GM21390 (cell line): ENCODE data around the gene PLXDC1.
A peak's percentile ranks its signal among the peaks of the same experiment; 100 is the strongest.
"Not testable (repeated sequence)": the region's sequence is repeated elsewhere in the genome, so short reads cannot be mapped to it uniquely, and the experiment has no call there.

Experiments
- ATAC-seq: cut with Tn5 transposase; IDR thresholded peaks from one replicate; pipeline ENCODE4 v1.9.1; 2021; ENCODE audit not compliant: unreplicated experiment

Gene PLXDC1

DNA sequence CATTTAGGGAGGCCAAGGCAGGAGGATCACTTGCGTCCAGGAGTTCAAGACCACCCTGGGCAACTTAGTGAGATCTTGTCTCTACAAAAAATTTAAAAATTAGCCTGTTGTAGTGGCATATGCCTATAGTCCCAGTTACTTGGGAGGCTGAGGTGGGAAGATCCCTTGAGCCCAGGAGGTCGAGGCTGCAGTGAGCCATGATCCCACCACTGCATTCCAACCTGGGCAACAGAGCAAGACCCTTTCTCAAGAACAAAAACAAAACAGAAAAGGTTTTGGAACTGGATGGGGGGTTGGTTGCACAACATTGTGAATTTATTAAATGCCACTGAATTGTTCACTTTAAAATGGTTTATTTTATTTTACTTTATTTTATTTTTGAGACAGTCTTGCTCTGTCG is 21.2 kb downstream of the PLXDC1 start:
- ATAC-seq, result no peak

DNA sequence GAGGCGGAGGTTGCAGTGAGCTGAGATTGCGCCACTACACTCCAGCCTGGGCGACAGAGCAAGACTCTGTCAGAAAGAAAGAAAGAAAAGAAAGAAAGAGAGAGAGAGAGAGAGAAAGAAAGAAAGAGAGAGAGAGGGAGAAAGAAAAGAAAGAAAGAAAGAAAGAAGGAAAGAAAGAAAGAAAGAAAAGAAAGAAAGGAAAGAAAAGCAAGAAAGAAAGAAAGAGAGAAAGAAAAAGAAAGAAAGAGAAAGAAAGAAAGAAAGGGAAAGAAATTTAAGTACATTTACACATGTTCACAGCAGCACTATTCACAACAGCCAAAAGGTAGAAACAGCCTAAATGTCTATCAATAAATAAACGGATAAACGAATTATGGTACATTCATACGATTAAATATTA is 21.9 kb downstream of the PLXDC1 start:
- not testable (repeated sequence) for ATAC-seq

- ATAC-seq, result no peak
Measured at GRCh38 chr17:39126436-39126835, 25.0 kb downstream of the PLXDC1 start.

- no peak for ATAC-seq
Measured at GRCh38 chr17:39125143-39125875, 26.1 kb downstream of the PLXDC1 start.

- ATAC-seq, result no peak
Measured at GRCh38 chr17:39123627-39124026, 27.8 kb downstream of the PLXDC1 start.

GRCh38 chr17:39122991-39123390 is 28.4 kb downstream of the PLXDC1 start:
- ATAC-seq, result no peak

- not testable (repeated sequence) for ATAC-seq
Measured at GRCh38 chr17:39121919-39122318, 29.5 kb downstream of the PLXDC1 start.

GRCh38 chr17:39118674-39119419 is 32.6 kb downstream of the PLXDC1 start:
- peak; percentile 67 for ATAC-seq

- ATAC-seq, result no peak
Measured at GRCh38 chr17:39116224-39116623, 35.2 kb downstream of the PLXDC1 start.

DNA sequence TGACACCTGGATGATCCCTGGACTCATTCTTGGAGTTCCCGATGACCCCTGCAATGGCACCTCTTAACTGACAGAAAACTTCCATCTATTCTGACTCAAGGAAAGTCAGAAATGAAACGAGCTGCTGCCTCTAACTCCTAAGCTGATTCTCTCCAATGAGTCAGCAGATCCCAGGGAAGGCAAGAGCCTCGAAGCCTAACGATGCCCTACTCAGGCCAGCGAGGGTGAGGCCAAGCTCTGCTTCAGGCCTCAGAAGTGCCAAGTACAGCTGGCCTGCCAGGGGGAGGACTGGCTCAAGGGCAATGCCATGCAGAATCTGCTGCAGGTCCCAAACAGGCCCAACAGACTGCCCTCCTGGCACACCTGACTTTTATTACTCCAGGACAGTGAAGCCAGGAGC is 36.3 kb downstream of the PLXDC1 start:
- ATAC-seq, result no peak

DNA sequence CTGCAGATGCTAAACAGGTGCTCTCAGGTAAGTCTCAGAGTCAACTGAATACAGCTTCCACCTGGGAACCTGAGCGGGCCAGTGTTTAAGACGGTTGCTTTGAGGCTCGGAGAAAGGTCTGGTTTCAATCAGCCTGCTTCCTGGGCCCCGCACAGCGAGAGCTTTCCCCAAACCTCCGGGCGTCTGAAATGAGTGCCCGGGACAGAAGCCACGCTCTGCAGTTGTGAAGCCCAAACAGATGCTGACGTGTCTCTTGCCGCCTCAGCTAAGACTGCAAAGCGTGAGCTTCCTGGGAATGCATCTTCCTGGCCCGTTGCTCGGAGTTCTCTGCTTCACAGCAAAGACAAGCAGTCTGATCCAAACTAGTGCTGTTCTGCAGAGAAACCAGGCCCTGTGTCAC is 36.7 kb downstream of the PLXDC1 start:
- no peak for ATAC-seq

DNA sequence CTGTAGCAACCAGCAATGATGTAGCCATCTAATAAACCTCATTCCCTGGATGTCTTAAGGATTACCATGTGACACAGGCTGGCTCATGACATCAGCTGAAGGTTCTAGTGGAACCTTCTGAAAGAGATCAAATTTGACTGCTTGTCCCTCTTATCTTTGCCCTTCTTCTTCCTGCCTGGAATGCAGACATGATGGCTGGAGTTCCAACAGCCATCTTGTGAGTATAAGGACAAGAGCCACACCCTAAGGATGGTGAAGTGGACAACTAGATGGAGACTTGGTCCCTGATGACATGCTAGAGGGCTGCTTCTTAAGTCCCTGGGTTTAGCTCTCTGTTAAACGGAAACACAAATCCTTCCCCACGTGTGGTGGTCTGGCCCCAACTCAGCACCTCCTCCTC is 37.6 kb downstream of the PLXDC1 start:
- no peak for ATAC-seq

DNA sequence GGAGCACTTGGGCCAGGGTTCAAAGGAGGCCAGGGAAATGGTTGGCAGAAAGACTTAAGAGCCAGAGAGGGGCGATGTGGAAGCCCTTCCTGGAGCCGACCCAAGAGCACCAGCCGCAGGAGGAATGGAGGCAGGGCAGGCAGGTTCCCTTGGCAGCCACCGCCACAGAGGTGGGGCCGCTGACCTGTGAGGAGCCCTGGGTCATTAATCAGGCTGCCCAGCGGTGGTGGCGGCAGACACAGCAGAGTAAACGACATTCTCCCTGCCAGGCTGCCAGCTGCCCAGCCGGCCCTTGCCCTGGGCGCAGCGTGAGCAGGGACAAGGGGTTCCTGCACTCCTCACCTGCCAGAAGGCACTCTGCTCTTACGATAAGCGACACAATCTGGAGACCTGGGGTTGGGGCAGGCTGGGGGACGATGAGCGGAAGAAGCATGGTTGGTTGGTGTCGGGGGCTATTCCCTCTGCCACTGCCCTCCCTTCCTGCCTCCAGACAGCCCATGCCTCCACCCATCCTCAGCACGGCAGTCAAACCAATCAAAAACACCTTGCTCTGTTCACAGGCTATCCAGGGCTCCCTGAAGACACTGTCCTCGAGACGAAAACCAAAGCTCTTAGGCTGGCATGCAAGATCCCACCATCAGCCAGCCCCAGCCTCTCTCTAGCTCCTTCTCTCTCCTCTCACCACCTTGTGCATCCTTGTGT is 40.9 kb downstream of the PLXDC1 start:
- no peak for ATAC-seq

- ATAC-seq, result no peak
Measured at GRCh38 chr17:39108461-39109375, 42.7 kb downstream of the PLXDC1 start.

- ATAC-seq, result no peak
Measured at GRCh38 chr17:39107973-39108372, 43.5 kb downstream of the PLXDC1 start.

GRCh38 chr17:39107155-39107554 is 44.3 kb downstream of the PLXDC1 start:
- ATAC-seq, result no peak

DNA sequence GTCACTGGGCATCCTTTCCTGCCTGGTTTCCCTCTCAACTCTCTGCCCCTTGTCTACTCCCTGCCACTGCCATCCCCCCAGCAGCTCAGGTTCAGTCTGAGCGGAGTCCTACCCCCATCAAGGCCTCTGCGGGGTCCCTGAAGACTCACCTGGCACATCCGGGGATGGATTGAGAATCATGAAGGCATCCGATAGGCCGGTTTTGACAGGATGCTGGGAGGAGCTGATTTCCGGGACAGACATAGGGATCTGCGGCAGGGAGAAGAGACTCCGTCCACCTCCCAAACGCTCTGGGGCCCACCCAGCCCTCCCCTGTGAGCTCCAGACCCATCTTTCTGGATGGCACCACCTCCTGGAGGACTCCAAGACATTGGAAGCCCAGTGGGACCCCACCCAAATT is 45.7 kb downstream of the PLXDC1 start:
- ATAC-seq, result no peak

DNA sequence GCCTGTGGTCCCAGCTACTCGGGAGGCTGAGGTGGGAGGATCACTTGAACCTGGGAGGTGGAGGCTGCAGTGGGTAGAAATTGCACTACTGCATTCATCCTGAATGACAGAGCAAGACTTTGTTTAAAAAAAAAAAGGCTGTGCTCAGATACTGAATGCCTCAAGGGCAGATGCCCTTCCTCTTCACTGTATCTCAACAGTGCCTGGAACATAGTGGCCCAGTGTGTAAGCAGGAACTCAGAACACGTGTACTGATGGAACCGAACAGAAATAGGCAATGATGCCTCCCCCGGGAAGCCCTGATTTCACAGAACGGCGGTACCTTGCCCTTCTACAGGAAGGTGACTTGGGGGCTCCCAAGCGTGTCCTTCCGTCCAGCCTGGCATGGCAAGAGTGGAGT is 46.8 kb downstream of the PLXDC1 start:
- no peak for ATAC-seq

DNA sequence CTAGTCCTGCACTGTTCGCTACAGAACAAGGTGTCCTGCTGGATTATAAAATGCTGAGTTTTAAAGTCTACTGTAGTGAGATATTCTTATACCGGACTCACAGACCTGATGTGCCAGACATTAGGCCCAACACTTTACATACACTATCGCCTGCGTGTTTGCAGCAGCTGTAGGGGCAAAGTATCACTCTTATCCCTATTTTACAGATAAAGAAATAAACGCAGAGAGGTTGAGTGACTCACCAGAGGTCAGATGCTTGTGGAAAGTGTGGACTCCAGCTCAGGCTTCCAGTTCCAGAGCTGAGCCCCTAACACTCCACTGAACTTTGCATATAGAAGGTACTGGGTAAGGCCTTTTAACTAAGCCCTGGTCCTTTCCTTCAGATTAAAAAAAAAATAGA is 47.4 kb downstream of the PLXDC1 start:
- ATAC-seq, result no peak

DNA sequence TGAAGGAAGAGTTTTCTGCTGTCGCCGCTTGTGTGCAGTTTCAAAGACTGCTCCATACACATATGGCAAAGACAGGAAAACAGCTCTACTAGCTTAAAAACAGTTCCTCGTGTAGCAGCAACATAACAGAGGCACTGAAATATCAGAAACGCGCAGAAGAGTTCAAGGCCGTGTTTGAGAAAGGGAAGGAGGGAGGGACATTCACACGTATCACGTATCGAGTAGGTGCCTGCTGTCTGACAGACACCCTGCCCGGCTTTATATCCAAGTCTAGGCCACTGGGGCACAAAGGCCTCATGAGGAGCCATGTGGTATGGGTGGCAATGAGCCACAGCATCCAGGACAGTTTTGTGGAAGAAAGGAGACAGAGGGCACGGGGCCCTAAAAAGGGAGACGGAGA is 50.3 kb downstream of the PLXDC1 start:
- no peak for ATAC-seq

DNA sequence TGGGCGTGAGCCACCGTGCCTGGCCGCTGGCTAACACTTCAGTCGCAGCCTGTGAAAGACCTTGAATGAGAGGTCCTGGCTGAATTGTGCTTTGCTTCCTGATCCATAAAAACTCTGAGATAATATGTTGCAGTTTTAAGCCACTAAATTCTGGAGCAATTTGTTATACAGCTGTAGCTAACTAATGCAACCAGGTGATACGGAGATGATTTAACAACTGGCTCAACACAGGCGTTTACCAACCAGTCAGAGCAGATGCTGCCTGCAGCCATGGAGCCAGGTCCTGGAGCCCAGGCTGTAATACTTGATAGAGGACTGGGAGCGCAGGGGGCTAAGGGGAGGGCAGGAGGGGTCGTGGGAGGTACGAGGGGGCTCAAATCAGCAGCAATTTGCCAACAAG is 50.9 kb downstream of the PLXDC1 start:
- ATAC-seq, result no peak
